Measurements from ENCODE around the gene ALPK1.

The ALPK1 gene

GRCh38 chr4:112296949-112297880, at the start of gene ALPK1:
ALPK1 (plus strand) TSS chr4:112297369.
- no peak for DNase-seq (ENCODE audit: low spot score in 2 of 2)
- H3K27ac Mint-ChIP-seq = peak within 1 kb of the TSS; percentile 70
- ATAC-seq = peak; percentile 60
- H3K4me3 Mint-ChIP-seq = peak within 1 kb of the TSS; percentile 50
- H3K9me3 Mint-ChIP-seq = no peaks in the 10 kb centered on the region
- peaks cover 6% of the 10 kb centered on the region for H3K4me1 Mint-ChIP-seq
- no peaks in the 10 kb centered on the region for H3K36me3 Mint-ChIP-seq

- no peaks in the 10 kb centered on the region for H3K9me3 Mint-ChIP-seq
- H3K27ac Mint-ChIP-seq = no peak overlapping the region
- DNase-seq (ENCODE audit: low spot score in 2 of 2) (no peak), ATAC-seq (peak; percentile 76)
- peaks cover 5% of the 10 kb centered on the region for H3K36me3 Mint-ChIP-seq
- H3K4me1 Mint-ChIP-seq = no peaks in the 10 kb centered on the region
- H3K4me3 Mint-ChIP-seq = no peak overlapping the region
Observed at GRCh38 chr4:112251019-112251643, 46.0 kb upstream of the ALPK1 start.

GRCh38 chr4:112252234-112252633, 44.9 kb upstream of the ALPK1 start:
- DNase-seq (ENCODE audit: low spot score in 2 of 2) (no peak), ATAC-seq (no peak)
- Mint-ChIP-seq H3K4me3 (no peak overlapping the region), H3K4me1 (no peaks in the 10 kb centered on the region), H3K9me3 (no peaks in the 10 kb centered on the region), H3K36me3 (peaks cover 5% of the 10 kb centered on the region), H3K27ac (no peak overlapping the region)

- Mint-ChIP-seq H3K4me3 (no peak overlapping the region), H3K4me1 (no peaks in the 10 kb centered on the region), H3K9me3 (no peaks in the 10 kb centered on the region), H3K36me3 (peaks cover 5% of the 10 kb centered on the region), H3K27ac (no peak overlapping the region)
- DNase-seq (ENCODE audit: low spot score in 2 of 2) = no peak
- no peak for ATAC-seq
Observed at GRCh38 chr4:112253382-112254000, 43.7 kb upstream of the ALPK1 start.

- H3K4me3 Mint-ChIP-seq = no peak overlapping the region
- ATAC-seq (no peak), DNase-seq (ENCODE audit: low spot score in 2 of 2) (no peak)
- no peaks in the 10 kb centered on the region for H3K9me3 Mint-ChIP-seq
- H3K27ac Mint-ChIP-seq = no peak overlapping the region
- H3K36me3 Mint-ChIP-seq = peaks cover 14% of the 10 kb centered on the region
- H3K4me1 Mint-ChIP-seq = no peaks in the 10 kb centered on the region
Observed at GRCh38 chr4:112257098-112257497, 40.1 kb upstream of the ALPK1 start.

- H3K9me3 Mint-ChIP-seq = no peaks in the 10 kb centered on the region
- H3K27ac Mint-ChIP-seq = peak overlapping the region; percentile 24
- peaks cover 24% of the 10 kb centered on the region for H3K4me1 Mint-ChIP-seq
- DNase-seq (ENCODE audit: low spot score in 2 of 2) (no peak), ATAC-seq (no peak)
- H3K36me3 Mint-ChIP-seq = peaks cover 31% of the 10 kb centered on the region
- H3K4me3 Mint-ChIP-seq = no peak overlapping the region
Observed at GRCh38 chr4:112266823-112267222, 30.3 kb upstream of the ALPK1 start.

GRCh38 chr4:112270051-112270450, 27.1 kb upstream of the ALPK1 start:
- ATAC-seq = no peak
- Mint-ChIP-seq H3K9me3 (no peaks in the 10 kb centered on the region), H3K4me1 (peaks cover 45% of the 10 kb centered on the region), H3K27ac (peak overlapping the region; percentile 77), H3K36me3 (peaks cover 35% of the 10 kb centered on the region), H3K4me3 (no peak overlapping the region)
- DNase-seq (ENCODE audit: low spot score in 2 of 2) = no peak

- DNase-seq (ENCODE audit: low spot score in 2 of 2) (no peak), ATAC-seq (peak; percentile 83)
- peak overlapping the region; percentile 77 for H3K27ac Mint-ChIP-seq
- no peaks in the 10 kb centered on the region for H3K9me3 Mint-ChIP-seq
- peaks cover 48% of the 10 kb centered on the region for H3K4me1 Mint-ChIP-seq
- H3K36me3 Mint-ChIP-seq = peaks cover 35% of the 10 kb centered on the region
- no peak overlapping the region for H3K4me3 Mint-ChIP-seq
Observed at GRCh38 chr4:112270640-112271421, 26.3 kb upstream of the ALPK1 start.

- H3K4me3 Mint-ChIP-seq = no peak overlapping the region
- no peak for DNase-seq (ENCODE audit: low spot score in 2 of 2)
- H3K27ac Mint-ChIP-seq = peak overlapping the region; percentile 77
- H3K4me1 Mint-ChIP-seq = peaks cover 54% of the 10 kb centered on the region
- H3K36me3 Mint-ChIP-seq = peaks cover 43% of the 10 kb centered on the region
- H3K9me3 Mint-ChIP-seq = no peaks in the 10 kb centered on the region
- no peak for ATAC-seq
Observed at GRCh38 chr4:112272292-112272691, 24.9 kb upstream of the ALPK1 start.

- DNase-seq (ENCODE audit: low spot score in 2 of 2) (no peak), ATAC-seq (no peak)
- Mint-ChIP-seq H3K4me1 (peaks cover 68% of the 10 kb centered on the region), H3K4me3 (peak overlapping the region; percentile 59), H3K36me3 (peaks cover 58% of the 10 kb centered on the region), H3K9me3 (no peaks in the 10 kb centered on the region), H3K27ac (no peak overlapping the region)
Observed at GRCh38 chr4:112274959-112275358, 22.2 kb upstream of the ALPK1 start.

GRCh38 chr4:112276113-112276512, 21.1 kb upstream of the ALPK1 start:
- DNase-seq (ENCODE audit: low spot score in 2 of 2) (no peak), ATAC-seq (no peak)
- H3K4me3 Mint-ChIP-seq = no peak overlapping the region
- H3K9me3 Mint-ChIP-seq = no peaks in the 10 kb centered on the region
- peaks cover 64% of the 10 kb centered on the region for H3K36me3 Mint-ChIP-seq
- no peak overlapping the region for H3K27ac Mint-ChIP-seq
- H3K4me1 Mint-ChIP-seq = peaks cover 70% of the 10 kb centered on the region

- H3K36me3 Mint-ChIP-seq = peaks cover 75% of the 10 kb centered on the region
- ATAC-seq (no peak), DNase-seq (ENCODE audit: low spot score in 2 of 2) (no peak)
- H3K9me3 Mint-ChIP-seq = no peaks in the 10 kb centered on the region
- H3K4me3 Mint-ChIP-seq = no peak overlapping the region
- no peak overlapping the region for H3K27ac Mint-ChIP-seq
- H3K4me1 Mint-ChIP-seq = peaks cover 70% of the 10 kb centered on the region
Observed at GRCh38 chr4:112277220-112277619, 19.9 kb upstream of the ALPK1 start.

- H3K4me1 Mint-ChIP-seq = peaks cover 74% of the 10 kb centered on the region
- H3K9me3 Mint-ChIP-seq = no peaks in the 10 kb centered on the region
- no peak for DNase-seq (ENCODE audit: low spot score in 2 of 2)
- no peak overlapping the region for H3K4me3 Mint-ChIP-seq
- ATAC-seq = no peak
- H3K36me3 Mint-ChIP-seq = peaks cover 81% of the 10 kb centered on the region
- peak overlapping the region; percentile 32 for H3K27ac Mint-ChIP-seq
Observed at GRCh38 chr4:112277705-112278448, 19.3 kb upstream of the ALPK1 start.

GRCh38 chr4:112279025-112279881, 17.9 kb upstream of the ALPK1 start:
- H3K9me3 Mint-ChIP-seq = no peaks in the 10 kb centered on the region
- DNase-seq (ENCODE audit: low spot score in 2 of 2) = no peak
- peaks cover 75% of the 10 kb centered on the region for H3K4me1 Mint-ChIP-seq
- peaks cover 84% of the 10 kb centered on the region for H3K36me3 Mint-ChIP-seq
- ATAC-seq = no peak
- H3K27ac Mint-ChIP-seq = peak overlapping the region; percentile 43
- peak overlapping the region; percentile 56 for H3K4me3 Mint-ChIP-seq

All from stimulated activated effector memory CD8-positive, alpha-beta T cell treated with anti-CD3 and anti-CD28 coated beads, Interleukin-12 subunit alpha, Interleukin-12 subunit beta, amount 100 ng/mL, for 72 hours (primary cell).